ENCODE measurements around the gene OCIAD2.
A peak's percentile ranks its signal among the peaks of the same experiment; 100 is the strongest.
"Not testable (repeated sequence)": the region's sequence is repeated elsewhere in the genome, so short reads cannot be mapped to it uniquely, and the experiment has no call there.

The OCIAD2 gene

GRCh38 chr4:48901196-48901595 is 5.4 kb downstream of the OCIAD2 start:
- TF ChIP-seq CTCF (conservative IDR thresholded peaks at IDR 0.05; ENCODE audit: low read depth, low read length), result no peak
- DNase-seq (ENCODE audit: low read depth), result no peak
- no peak overlapping the region for H3K4me3 ChIP-seq (ENCODE audit: low read length)

GRCh38 chr4:48899950-48900349 is 6.6 kb downstream of the OCIAD2 start:
- TF ChIP-seq CTCF (conservative IDR thresholded peaks at IDR 0.05; ENCODE audit: low read depth, low read length), result no peak
- peak; percentile 38 for DNase-seq (ENCODE audit: low read depth)
- no peak overlapping the region for H3K4me3 ChIP-seq (ENCODE audit: low read length)

- no peak overlapping the region for H3K4me3 ChIP-seq (ENCODE audit: low read length)
- no peak for DNase-seq (ENCODE audit: low read depth)
- no peak for TF ChIP-seq CTCF (conservative IDR thresholded peaks at IDR 0.05; ENCODE audit: low read depth, low read length)
These were observed 7.2 kb downstream of the OCIAD2 start for GRCh38 chr4:48899432-48899749.

GRCh38 chr4:48898733-48899431 is 7.7 kb downstream of the OCIAD2 start:
- DNase-seq (ENCODE audit: low read depth), result no peak
- TF ChIP-seq CTCF (conservative IDR thresholded peaks at IDR 0.05; ENCODE audit: low read depth, low read length), result no peak
- no peak overlapping the region for H3K4me3 ChIP-seq (ENCODE audit: low read length)

GRCh38 chr4:48896845-48897244 is 9.7 kb downstream of the OCIAD2 start:
- no peak overlapping the region for H3K4me3 ChIP-seq (ENCODE audit: low read length)
- TF ChIP-seq CTCF (conservative IDR thresholded peaks at IDR 0.05; ENCODE audit: low read depth, low read length), result no peak
- DNase-seq (ENCODE audit: low read depth), result no peak

GRCh38 chr4:48891028-48891619 is 15.4 kb downstream of the OCIAD2 start:
- no peak for DNase-seq (ENCODE audit: low read depth)
- TF ChIP-seq CTCF (conservative IDR thresholded peaks at IDR 0.05; ENCODE audit: low read depth, low read length), result no peak

GRCh38 chr4:48889750-48890149 is 16.8 kb downstream of the OCIAD2 start:
- H3K4me3 ChIP-seq (ENCODE audit: low read length); DNase-seq (ENCODE audit: low read depth): not testable (repeated sequence)

More at GRCh38 chr4:48891028-48891619, 15.4 kb downstream of the OCIAD2 start:
- H3K4me3 ChIP-seq (ENCODE audit: low read length), result no peak overlapping the region

GRCh38 chr4:48881646-48882045 is 24.9 kb downstream of the OCIAD2 start:
- not testable (repeated sequence) for DNase-seq (ENCODE audit: low read depth); H3K4me3 ChIP-seq (ENCODE audit: low read length)
